Astrocyte (in vitro differentiated cells and primary cell): ENCODE measurements around the gene PDE1A. TPM values are rescaled to one million over a fixed set of nuclear protein-coding genes. Genes with fewer than 3 reads are reported as not detected.

Source experiments
- DNase-seq: peaks from one replicate; pipeline ENCODE4 v3.0.0-alpha.2; 2010; ENCODE audit warnings: low read depth
- FAIRE-seq: peaks from 2 replicates; lab custom pipeline; 2011; peaks lifted over from hg19 to GRCh38; lab: Jason Lieb, UNC
- H2AFZ ChIP-seq: 2 replicates; pipeline ENCODE4 v1.6.0; 2012; ENCODE audit warnings: low read depth, low read length, inconsistent platforms
- H3K27ac ChIP-seq: 2 replicates; pipeline ENCODE4 v1.5.1; 2011; ENCODE audit warnings: low read depth, low read length, inconsistent platforms
- H3K27me3 ChIP-seq: 2 replicates; pipeline ENCODE4 v1.6.0; 2011; ENCODE audit warnings: low read length, inconsistent platforms; ENCODE audit not compliant: insufficient read depth
- H3K36me3 ChIP-seq: 2 replicates; pipeline ENCODE4 v1.5.1; 2011; ENCODE audit warnings: low read length, inconsistent platforms; ENCODE audit not compliant: insufficient read depth
- H3K4me1 ChIP-seq: 2 replicates; pipeline ENCODE4 v1.5.1; 2011; ENCODE audit warnings: low read length, inconsistent platforms; ENCODE audit not compliant: insufficient read depth
- H3K4me2 ChIP-seq: 2 replicates; pipeline ENCODE4 v1.6.0; 2012; ENCODE audit warnings: low read length, inconsistent platforms
- H3K4me3 ChIP-seq: 2 replicates; pipeline ENCODE4 v1.5.1; 2011; ENCODE audit warnings: low read depth, mild to moderate bottlenecking, low read length, inconsistent platforms; ENCODE audit not compliant: insufficient read depth
- H3K79me2 ChIP-seq: 2 replicates; pipeline ENCODE4 v1.6.0; 2012; ENCODE audit warnings: mild to moderate bottlenecking, low read length, inconsistent platforms; ENCODE audit not compliant: insufficient read depth
- H3K9ac ChIP-seq: 2 replicates; pipeline ENCODE4 v1.6.0; 2012; ENCODE audit warnings: mild to moderate bottlenecking, low read length, inconsistent platforms
- H3K9me3 ChIP-seq: 2 replicates; pipeline ENCODE4 v1.5.1; 2012; ENCODE audit warnings: low read depth, mild to moderate bottlenecking, low read length, inconsistent platforms; ENCODE audit not compliant: insufficient read depth
- H4K20me1 ChIP-seq: 2 replicates; pipeline ENCODE4 v1.6.0; 2012; ENCODE audit warnings: low read length, inconsistent platforms; ENCODE audit not compliant: insufficient read depth
- H3K27ac Mint-ChIP-seq: one replicate; pipeline ENCODE4 v1.8.0; 2021; ENCODE audit warnings: mild to moderate bottlenecking, mixed read lengths; ENCODE audit not compliant: unreplicated experiment
- H3K27me3 Mint-ChIP-seq: one replicate; pipeline ENCODE4 v1.8.0; 2021; ENCODE audit warnings: low read depth, mixed read lengths; ENCODE audit not compliant: unreplicated experiment
- H3K36me3 Mint-ChIP-seq: one replicate; pipeline ENCODE4 v1.8.0; 2021; ENCODE audit warnings: low read depth, mixed read lengths; ENCODE audit not compliant: unreplicated experiment
- H3K4me1 Mint-ChIP-seq: one replicate; pipeline ENCODE4 v1.8.0; 2021; ENCODE audit warnings: low read depth, mixed read lengths; ENCODE audit not compliant: unreplicated experiment
- H3K4me3 Mint-ChIP-seq: one replicate; pipeline ENCODE4 v1.8.0; 2021; ENCODE audit warnings: mild to moderate bottlenecking, moderate library complexity, mixed read lengths; ENCODE audit not compliant: unreplicated experiment
- H3K9me3 Mint-ChIP-seq: one replicate; pipeline ENCODE4 v1.8.0; 2021; ENCODE audit warnings: mild to moderate bottlenecking, mixed read lengths; ENCODE audit not compliant: unreplicated experiment
- CTCF ChIP-seq: IDR thresholded peaks from 2 replicates; pipeline ENCODE4 v1.5.1; 2011; ENCODE audit warnings: low read depth, mild to moderate bottlenecking, inconsistent platforms, low read length, moderate library complexity; ENCODE audit not compliant: insufficient read depth
- EZH2 ChIP-seq: IDR thresholded peaks from 2 replicates; pipeline ENCODE4 v1.6.1; 2012; ENCODE audit warnings: mild to moderate bottlenecking, low read length, inconsistent platforms; ENCODE audit not compliant: insufficient read depth
- total RNA-seq: library from RNA; stranded (reverse); gene quantifications from 2 replicates; pipeline ENCODE4 v1.2.1, GENCODE V29; 2021

Gene PDE1A
- total RNA-seq, 1 donor from 2014 or later = 0.32 TPM

- H2AFZ ChIP-seq = no peak overlapping the region
- Mint-ChIP-seq H3K9me3 (no peaks in the 10 kb centered on the region), H3K4me1 (peaks cover 13% of the 10 kb centered on the region), H3K27ac (peak overlapping the region; percentile 27), H3K36me3 (no peaks in the 10 kb centered on the region), H3K27me3 (no peaks in the 10 kb centered on the region), H3K4me3 (no peak overlapping the region)
- no peak overlapping the region for H3K4me3 ChIP-seq
- no peak overlapping the region for H3K27ac ChIP-seq
- no peaks in the 10 kb centered on the region for H3K79me2 ChIP-seq
- DNase-seq (peak; percentile 26), FAIRE-seq (no peak)
- TF ChIP-seq CTCF = no peak
- no peak for TF ChIP-seq EZH2
- H3K9me3 ChIP-seq = no peaks in the 10 kb centered on the region
- peaks cover 13% of the 10 kb centered on the region for H3K4me1 ChIP-seq
- peak overlapping the region; percentile 21 for H3K4me2 ChIP-seq
- H3K36me3 ChIP-seq = no peaks in the 10 kb centered on the region
- no peak overlapping the region for H3K9ac ChIP-seq
- H4K20me1 ChIP-seq = no peaks in the 10 kb centered on the region
- H3K27me3 ChIP-seq = no peaks in the 10 kb centered on the region
These were observed 282.6 kb downstream of the PDE1A start for GRCh38 chr2:182144041-182144775.

GRCh38 chr2:182142062-182142461 is 284.8 kb downstream of the PDE1A start:
- Mint-ChIP-seq H3K4me3 (no peak overlapping the region), H3K27me3 (no peaks in the 10 kb centered on the region), H3K36me3 (no peaks in the 10 kb centered on the region), H3K4me1 (peaks cover 13% of the 10 kb centered on the region), H3K9me3 (no peaks in the 10 kb centered on the region), H3K27ac (no peak overlapping the region)
- FAIRE-seq (no peak), DNase-seq (peak; percentile 46)
- Histone ChIP-seq H3K4me3 (no peak overlapping the region), H3K79me2 (no peaks in the 10 kb centered on the region), H3K4me1 (peaks cover 9% of the 10 kb centered on the region), H4K20me1 (no peaks in the 10 kb centered on the region), H2AFZ (no peak overlapping the region), H3K27me3 (no peaks in the 10 kb centered on the region), H3K36me3 (no peaks in the 10 kb centered on the region), H3K4me2 (no peak overlapping the region), H3K9ac (no peak overlapping the region), H3K9me3 (no peaks in the 10 kb centered on the region), H3K27ac (no peak overlapping the region)
- no peak for TF ChIP-seq EZH2
- no peak for TF ChIP-seq CTCF

- Mint-ChIP-seq H3K27ac (no peak overlapping the region), H3K4me3 (no peak overlapping the region), H3K9me3 (no peaks in the 10 kb centered on the region), H3K36me3 (no peaks in the 10 kb centered on the region), H3K27me3 (no peaks in the 10 kb centered on the region), H3K4me1 (peaks cover 13% of the 10 kb centered on the region)
- Histone ChIP-seq H3K27ac (no peak overlapping the region), H3K36me3 (no peaks in the 10 kb centered on the region), H3K27me3 (no peaks in the 10 kb centered on the region), H3K9ac (no peak overlapping the region), H4K20me1 (no peaks in the 10 kb centered on the region), H3K4me3 (no peak overlapping the region), H3K9me3 (no peaks in the 10 kb centered on the region), H3K4me1 (peaks cover 16% of the 10 kb centered on the region), H2AFZ (peak overlapping the region; percentile 2), H3K79me2 (no peaks in the 10 kb centered on the region), H3K4me2 (no peak overlapping the region)
- DNase-seq = no peak
- FAIRE-seq = no peak
- TF ChIP-seq EZH2 (no peak), CTCF (no peak)
These were observed 292.6 kb downstream of the PDE1A start for GRCh38 chr2:182134201-182134600.
